Esophagus squamous epithelium (tissue), 4 donors: ENCODE data around the gene SLC25A48.

Experiments
- CTCF ChIP-seq, 6 experiments: fragments of 450-650 bp in 4 of 6; fragments of 200-600 bp in 2 of 6; sonication (generic) in 2 of 6; IDR thresholded peaks; one replicate each; pipeline ENCODE4 v1.5.1; 2016 to 2019; ENCODE audit warnings: antibody characterized with exemption in 6 of 6, mild to moderate bottlenecking in 4 of 6, moderate library complexity in 4 of 6
- POLR2A ChIP-seq, 4 donors: fragments of 450-650 bp; IDR thresholded peaks; one replicate each; pipeline ENCODE4 v1.6.1; 2017; ENCODE audit warnings: antibody characterized with exemption in 4 of 4, mild to moderate bottlenecking in 4 of 4, moderate library complexity in 3 of 4

GRCh38 chr5:135934939-135935338, 100.5 kb downstream of the SLC25A48 start:
- TF ChIP-seq CTCF (IDR thresholded peaks at IDR 0.05) = no peak
- TF ChIP-seq POLR2A (IDR thresholded peaks at IDR 0.05) = no peak
